HL-60/S4 (cell line): ENCODE data around the gene PRKN.

ENCODE experiments used
- in situ Hi-C: fragments of 300-500 bp; cut with MboI; formaldehyde crosslinking; loops from 2 replicates; pipeline ENCODE4 v1.14.3; 2022; ENCODE audit warnings: low sequenced_read_pairs

The PRKN gene

GRCh38 chr6:161750686-161751085 is 976.9 kb downstream of the PRKN start:
- in situ Hi-C loops, result no loop called here

GRCh38 chr6:161749576-161749975 is 978.0 kb downstream of the PRKN start:
- in situ Hi-C loops, result no loop called here

- in situ Hi-C loops, result no loop called here
Measured at GRCh38 chr6:161748535-161749416, 978.8 kb downstream of the PRKN start.

- in situ Hi-C loops, result no loop called here
Measured at GRCh38 chr6:161747506-161747905, 980.1 kb downstream of the PRKN start.

- in situ Hi-C loops, result no loop called here
Measured at GRCh38 chr6:161745594-161746141, 981.9 kb downstream of the PRKN start.

- in situ Hi-C loops, result no loop called here
Measured at GRCh38 chr6:161745128-161745527, 982.4 kb downstream of the PRKN start.

GRCh38 chr6:161744211-161745067 is 983.1 kb downstream of the PRKN start:
- in situ Hi-C loops, result no loop called here

- in situ Hi-C loops, result no loop called here
Measured at GRCh38 chr6:161743509-161744178, 983.9 kb downstream of the PRKN start.

- in situ Hi-C loops, result no loop called here
Measured at GRCh38 chr6:161740486-161740885, 987.1 kb downstream of the PRKN start.

- in situ Hi-C loops, result no loop called here
Measured at GRCh38 chr6:161736781-161737292, 990.7 kb downstream of the PRKN start.

GRCh38 chr6:161736326-161736725 is 991.2 kb downstream of the PRKN start:
- in situ Hi-C loops, result no loop called here

- in situ Hi-C loops, result no loop called here
Measured at GRCh38 chr6:161732594-161732993, 995.0 kb downstream of the PRKN start.

GRCh38 chr6:161727083-161727833 is 1000.3 kb downstream of the PRKN start:
- in situ Hi-C loops, result no loop called here

- in situ Hi-C loops, result no loop called here
Measured at GRCh38 chr6:161722394-161722793, 1005.2 kb downstream of the PRKN start.

GRCh38 chr6:161721511-161721910 is 1006.1 kb downstream of the PRKN start:
- in situ Hi-C loops, result no loop called here

- in situ Hi-C loops, result no loop called here
Measured at GRCh38 chr6:161716176-161716575, 1011.4 kb downstream of the PRKN start.

- in situ Hi-C loops, result no loop called here
Measured at GRCh38 chr6:161711938-161712337, 1015.6 kb downstream of the PRKN start.

- in situ Hi-C loops, result no loop called here
Measured at GRCh38 chr6:161711515-161711914, 1016.1 kb downstream of the PRKN start.

- in situ Hi-C loops, result no loop called here
Measured at GRCh38 chr6:161710698-161711097, 1016.9 kb downstream of the PRKN start.

GRCh38 chr6:161701056-161701455 is 1026.5 kb downstream of the PRKN start:
- in situ Hi-C loops, result no loop called here
